GM12891 (cell line): ENCODE measurements around the gene CD300LF.

ENCODE experiments used
- POLR2A ChIP-seq: IDR thresholded peaks from 2 replicates; pipeline ENCODE4 v1.6.1; 2011; ENCODE audit warnings: low read depth, low read length, control low read depth
- POLR2AphosphoS5 ChIP-seq: IDR thresholded peaks from 2 replicates; pipeline ENCODE4 v1.6.1; 2011; ENCODE audit warnings: low read depth, low read length, control low read depth
- POU2F2 ChIP-seq: IDR thresholded peaks from 2 replicates; pipeline ENCODE4 v1.6.1; 2011; ENCODE audit warnings: low read depth, mild to moderate bottlenecking, control low read depth, low read length, moderate library complexity
- SPI1 ChIP-seq: IDR thresholded peaks from 2 replicates; pipeline ENCODE4 v1.6.1; 2011; ENCODE audit warnings: low read depth, low read length, control low read depth
- TAF1 ChIP-seq: IDR thresholded peaks from 2 replicates; pipeline ENCODE4 v1.6.1; 2011; ENCODE audit warnings: low read depth, low read length, control low read depth

DNA sequence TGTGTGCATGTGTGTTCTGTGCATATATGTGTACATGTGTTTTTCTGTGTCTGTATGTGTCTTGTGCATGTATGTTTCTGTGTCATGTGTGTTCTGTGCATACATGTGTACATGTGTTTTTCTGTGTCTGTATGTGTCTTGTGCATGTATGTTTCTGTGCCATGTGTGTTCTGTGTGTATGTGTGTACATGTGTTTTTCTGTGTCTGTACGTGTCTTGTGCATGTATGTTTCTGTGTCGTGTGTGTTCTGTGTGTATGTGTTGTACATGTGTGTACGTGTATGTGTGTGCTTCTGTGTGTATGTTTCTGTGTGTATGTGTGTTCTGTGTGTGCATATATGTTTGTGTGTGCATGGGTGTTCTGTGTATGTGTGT, 16.0 kb upstream of the CD300LF start:
- TF ChIP-seq POLR2A (no peak), POLR2AphosphoS5 (no peak), SPI1 (no peak), TAF1 (no peak), POU2F2 (no peak)
